GM19452 (cell line): Measurements from ENCODE around the gene BTBD6.

ENCODE experiments used
- ATAC-seq: cut with Tn5 transposase; IDR thresholded peaks from one replicate; pipeline ENCODE4 v1.9.1; 2021; ENCODE audit not compliant: unreplicated experiment

Gene BTBD6

DNA sequence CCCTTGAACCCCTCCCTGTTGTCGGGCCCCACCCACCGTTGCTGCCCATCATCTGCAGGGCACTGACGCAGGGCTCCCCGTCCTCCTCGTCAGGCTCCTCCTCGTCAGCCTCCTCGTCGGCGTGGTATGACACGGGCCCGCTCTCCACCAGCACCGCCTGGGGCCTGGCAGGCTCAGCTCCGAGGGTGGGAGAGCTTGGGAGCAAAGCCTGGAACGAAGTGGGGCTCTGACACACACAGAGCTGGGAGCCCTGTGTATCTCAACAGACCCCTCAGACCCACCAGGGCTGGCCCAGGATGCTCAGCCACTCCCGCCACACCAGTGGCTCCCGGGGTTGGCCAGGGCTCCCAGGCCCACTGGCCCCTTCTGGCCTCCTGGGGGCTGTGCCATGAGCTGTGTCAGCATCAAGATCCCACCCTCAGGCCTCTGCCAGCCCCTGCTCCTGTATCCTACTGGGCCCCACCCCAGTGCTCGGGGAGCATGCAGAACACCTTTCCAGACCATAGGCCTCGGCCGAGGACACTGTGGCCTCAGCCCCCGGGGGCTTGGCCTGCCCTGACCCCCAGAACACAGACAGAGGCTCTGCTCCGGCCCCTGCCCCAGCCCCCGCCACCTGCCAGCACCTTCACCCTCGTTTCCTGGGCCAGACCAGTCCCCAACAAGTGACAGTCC is 37.1 kb upstream of the BTBD6 start:
- ATAC-seq, result no peak

- no peak for ATAC-seq
Measured at GRCh38 chr14:105211758-105212089, 36.6 kb upstream of the BTBD6 start.

- ATAC-seq, result no peak
Measured at GRCh38 chr14:105212541-105213300, 35.6 kb upstream of the BTBD6 start.

DNA sequence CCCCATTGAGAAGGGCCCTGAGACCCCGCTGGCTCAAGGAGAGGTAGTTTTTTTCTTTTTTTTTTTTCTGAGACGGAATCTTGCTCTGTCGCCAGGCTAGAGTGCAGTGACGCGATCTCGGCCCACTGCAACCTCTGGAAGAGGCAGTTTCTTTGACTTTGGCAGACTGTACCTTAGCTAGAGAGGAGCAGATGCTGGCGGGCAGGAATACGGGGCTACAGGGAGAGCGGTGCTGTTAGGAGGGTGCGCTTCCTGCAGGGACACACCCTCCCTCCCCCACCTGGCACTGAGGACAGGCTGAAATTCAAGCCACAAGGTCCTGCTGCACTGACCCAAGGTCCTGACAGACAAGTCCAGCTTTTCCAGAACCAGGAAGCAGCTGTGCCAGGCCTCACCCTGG is 35.0 kb upstream of the BTBD6 start:
- no peak for ATAC-seq

DNA sequence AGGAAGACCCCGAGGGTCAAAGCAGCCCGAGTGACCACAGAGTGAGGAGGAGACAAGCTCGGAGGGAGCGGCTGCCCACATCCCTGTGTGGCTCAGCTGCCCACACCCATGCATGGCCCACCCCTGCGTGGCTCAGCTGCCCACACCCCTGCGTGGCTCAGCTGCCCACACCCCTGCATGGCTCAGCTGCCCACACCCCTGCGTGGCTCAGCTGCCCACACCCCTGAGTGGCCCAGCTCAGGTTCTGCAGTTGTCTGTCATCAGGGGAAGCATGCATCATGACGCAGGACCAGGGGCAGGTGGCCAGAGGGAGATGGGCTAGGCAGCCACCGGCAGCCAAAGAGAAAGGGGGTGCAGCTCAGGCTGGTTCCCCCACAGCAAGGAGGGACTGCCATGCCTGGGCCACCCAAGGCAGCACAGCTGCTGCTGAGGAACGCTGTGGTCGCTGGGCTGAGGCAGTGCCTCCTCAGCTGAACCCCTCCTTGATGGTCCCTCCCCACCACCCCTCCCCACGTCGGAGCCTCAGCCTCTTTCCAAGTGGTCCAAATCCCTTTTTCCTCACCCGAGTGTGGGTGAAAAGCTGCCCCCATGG is 33.9 kb upstream of the BTBD6 start:
- no peak for ATAC-seq

DNA sequence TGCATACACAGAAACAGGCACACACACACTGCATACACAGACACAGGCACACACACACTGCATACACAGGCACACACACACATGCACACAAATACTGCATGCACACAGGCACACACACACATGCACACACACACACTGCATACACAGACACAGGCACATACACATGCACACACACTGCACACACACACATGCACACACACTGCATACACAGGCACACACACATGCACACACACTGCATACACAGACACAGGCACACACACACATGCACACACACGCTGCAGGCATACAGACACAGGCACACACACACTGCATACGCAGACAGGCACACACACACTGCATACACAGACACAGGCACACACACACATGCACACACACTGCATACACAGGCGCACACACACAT is 32.7 kb upstream of the BTBD6 start:
- no peak for ATAC-seq

DNA sequence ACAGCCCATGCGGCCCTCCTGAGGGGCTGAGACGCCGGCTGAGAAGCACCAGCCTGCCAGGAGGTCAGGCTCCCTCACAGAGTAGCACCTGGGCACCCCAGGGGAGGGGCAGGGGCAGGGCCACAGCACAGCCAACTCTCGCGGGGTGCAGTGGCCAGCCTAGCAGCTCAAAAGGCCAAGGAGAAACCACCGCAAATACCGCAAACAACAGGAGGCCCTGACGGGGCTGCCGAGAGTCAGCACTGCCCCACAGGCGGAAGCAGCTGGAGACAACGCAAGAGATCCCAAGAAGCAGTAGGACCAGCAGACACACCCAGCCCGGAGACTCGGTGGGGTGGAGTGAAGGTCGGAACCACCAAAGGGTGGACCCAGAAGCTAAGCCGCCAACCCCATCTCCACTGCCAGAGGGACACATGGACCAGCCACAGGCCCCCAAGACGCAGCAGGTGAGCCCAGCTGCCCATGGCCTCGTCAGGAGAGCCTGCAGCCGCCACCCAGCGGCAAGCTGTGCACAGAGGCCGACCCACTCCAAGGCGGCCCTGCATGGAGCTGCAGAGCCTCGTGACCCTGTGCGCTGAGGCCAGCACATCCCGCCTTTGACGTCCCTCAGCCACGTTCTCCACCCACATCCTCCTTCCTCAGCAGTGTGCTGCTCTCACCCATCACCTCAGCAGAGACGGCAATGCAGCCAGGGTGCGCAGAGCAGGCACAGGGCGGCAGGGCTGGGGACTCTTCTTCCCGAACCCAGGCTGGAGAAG is 31.7 kb upstream of the BTBD6 start:
- ATAC-seq, result no peak

DNA sequence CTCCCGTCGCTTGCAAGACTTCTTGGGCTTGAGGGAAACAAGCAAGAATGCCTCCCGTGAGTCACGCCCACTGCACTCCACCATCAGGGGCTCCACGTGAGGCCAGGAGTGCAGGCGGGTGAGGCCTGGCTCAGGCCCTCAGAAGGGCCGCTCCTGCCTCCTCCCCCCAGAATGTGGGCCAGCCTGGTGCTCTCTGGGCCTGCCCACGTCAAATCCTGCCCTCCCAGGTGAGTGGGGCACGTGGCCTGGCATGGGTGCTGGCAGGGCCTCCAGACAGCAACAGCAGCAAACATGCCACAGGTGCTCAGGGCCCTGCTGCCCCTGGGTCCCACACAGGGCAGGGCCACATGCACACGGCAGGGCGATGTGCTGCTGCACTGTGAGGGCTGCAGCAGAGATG is 30.6 kb upstream of the BTBD6 start:
- ATAC-seq, result no peak

- ATAC-seq, result no peak
Measured at GRCh38 chr14:105218611-105219010, 29.7 kb upstream of the BTBD6 start.

GRCh38 chr14:105219043-105219612 is 29.2 kb upstream of the BTBD6 start:
- no peak for ATAC-seq

- ATAC-seq, result no peak
Measured at GRCh38 chr14:105219753-105220152, 28.6 kb upstream of the BTBD6 start.

DNA sequence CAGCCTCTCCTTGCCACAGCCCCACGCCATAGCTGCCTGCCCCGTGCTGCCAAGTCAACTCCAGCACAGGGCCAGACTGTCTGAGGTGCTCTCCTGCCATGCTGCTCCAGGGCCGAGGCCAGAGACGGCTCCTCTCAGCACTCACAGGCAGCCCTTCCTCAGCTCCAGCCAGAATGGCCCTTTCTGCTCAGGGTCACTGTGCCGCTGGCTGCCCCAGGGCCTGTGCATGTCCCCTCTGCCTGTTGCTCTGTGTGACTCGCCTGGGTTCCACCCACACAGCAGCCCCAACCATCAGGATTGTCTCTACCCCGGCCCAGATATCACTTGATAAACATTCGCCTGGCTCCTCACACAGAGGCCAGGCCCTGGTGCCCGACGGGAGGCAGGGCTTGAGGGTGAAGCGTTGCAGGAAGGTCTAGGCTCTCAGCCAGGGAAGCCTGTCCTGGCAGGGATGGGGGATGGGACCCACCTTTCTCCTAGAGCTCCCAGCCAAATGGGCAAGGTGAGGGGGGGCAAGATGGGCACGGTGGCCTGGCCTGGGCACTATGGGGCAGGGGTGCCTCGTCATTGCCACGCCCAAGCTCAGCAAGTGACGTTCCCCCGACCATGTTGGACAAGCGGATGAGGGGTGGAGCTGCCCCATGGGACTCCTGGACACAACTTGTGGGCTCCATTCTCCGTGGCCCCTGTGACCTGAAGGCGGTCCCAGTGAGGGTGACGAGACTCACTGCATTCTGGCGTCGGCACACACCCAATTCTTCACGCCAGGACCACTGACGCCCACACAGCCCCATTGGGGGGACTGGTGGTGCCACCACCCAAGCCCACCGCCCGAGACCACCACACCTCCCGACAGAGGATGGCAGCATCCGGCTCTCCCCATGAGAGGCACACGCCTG is 27.4 kb upstream of the BTBD6 start:
- no peak for ATAC-seq

GRCh38 chr14:105221598-105222178 is 26.6 kb upstream of the BTBD6 start:
- ATAC-seq, result no peak

GRCh38 chr14:105223260-105223659 is 25.1 kb upstream of the BTBD6 start:
- ATAC-seq, result no peak

DNA sequence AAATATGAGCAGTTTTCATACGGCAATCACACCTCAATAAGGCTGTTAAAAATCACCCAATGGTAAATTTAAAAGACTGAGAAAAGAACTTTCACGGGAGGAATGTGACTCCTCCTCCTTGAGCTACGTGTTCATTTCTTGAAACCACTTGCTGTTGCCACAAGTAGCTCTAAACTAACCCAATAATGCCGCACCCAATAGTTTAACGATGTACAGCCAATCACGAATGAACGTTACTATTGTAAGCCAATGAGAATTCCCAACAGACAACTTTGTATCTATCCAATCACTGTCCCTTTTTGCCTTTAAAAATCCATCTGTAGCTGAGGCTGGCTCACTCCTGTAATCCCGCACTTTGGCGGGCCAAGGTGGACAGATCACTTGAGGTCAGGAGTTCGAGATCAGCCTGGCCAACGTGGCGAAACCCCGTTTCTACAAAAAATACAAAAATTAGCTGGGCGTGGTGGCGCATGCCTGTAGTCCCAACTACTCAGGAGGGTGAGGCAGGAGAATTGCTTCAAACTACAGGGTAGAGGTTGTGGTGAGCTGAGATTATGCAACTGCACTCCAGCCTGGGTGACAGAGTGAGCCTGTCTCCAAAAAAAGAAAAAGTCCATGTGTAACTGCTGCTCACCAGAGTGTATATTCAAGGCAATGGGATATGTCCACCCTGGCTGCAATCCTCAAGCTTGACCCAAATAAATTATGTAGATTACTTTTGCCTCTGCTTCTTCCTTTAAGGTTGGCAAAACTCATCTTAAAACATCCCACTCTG is 24.4 kb upstream of the BTBD6 start:
- ATAC-seq, result no peak

- no peak for ATAC-seq
Measured at GRCh38 chr14:105224845-105225570, 23.3 kb upstream of the BTBD6 start.

DNA sequence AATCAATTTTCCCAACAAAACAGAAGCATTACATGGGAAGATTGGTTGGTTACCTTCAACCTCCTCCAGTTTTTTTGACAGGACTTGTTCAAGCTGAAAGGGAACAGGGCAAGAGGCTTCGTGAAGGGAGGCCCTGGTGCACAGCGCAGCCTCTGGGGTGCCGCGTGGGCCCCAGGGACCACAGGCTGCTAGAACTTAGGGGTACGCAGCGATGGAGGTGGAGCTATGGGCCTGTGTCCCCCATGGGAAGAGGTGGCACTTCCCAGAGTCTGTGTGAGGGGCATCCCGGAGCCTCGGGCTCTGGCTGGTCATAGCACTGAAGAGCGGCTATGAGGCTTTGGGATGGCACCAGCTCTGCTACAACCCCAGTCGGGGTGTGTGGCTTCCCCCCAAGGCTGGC is 22.1 kb upstream of the BTBD6 start:
- ATAC-seq, result no peak

DNA sequence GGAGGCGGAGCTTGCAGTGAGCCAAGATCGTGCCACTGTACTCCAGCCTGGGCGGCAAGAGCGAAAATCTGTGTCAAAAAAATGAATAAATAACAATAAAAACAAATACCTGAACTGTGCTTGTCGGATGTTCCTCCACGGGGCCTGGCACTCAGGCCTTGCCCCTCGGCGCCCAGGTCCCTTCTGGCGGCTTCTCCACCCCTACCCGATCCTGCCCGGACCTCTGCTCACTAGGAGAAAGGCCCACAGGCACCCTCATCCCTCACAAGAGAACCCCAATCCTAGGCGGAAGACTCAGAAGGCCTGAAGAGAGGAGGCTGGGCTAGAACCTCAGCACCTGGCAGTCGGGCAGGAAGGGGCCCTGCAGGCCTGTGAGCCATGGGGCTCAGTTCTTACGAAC is 21.0 kb upstream of the BTBD6 start:
- no peak for ATAC-seq

GRCh38 chr14:105228562-105228961 is 19.8 kb upstream of the BTBD6 start:
- no peak for ATAC-seq
